GM20000 (cell line): ENCODE results near the gene SPACA9.

Experiments
- DNase-seq: peaks from one replicate; pipeline ENCODE4 v3.0.0; 2012; ENCODE audit warnings: low spot score
- CTCF ChIP-seq: IDR thresholded peaks from 2 replicates; pipeline ENCODE4 v1.5.1; 2012; ENCODE audit warnings: mild to moderate bottlenecking, control low read depth; ENCODE audit errors: extremely low read depth, missing control alignments

SPACA9 gene

GRCh38 chr9:132894346-132894745, 15.6 kb downstream of the SPACA9 start:
- no peak for TF ChIP-seq CTCF
- no peak for DNase-seq

GRCh38 chr9:132894862-132895835, 16.5 kb downstream of the SPACA9 start:
- no peak for TF ChIP-seq CTCF
- DNase-seq, result no peak

- no peak for TF ChIP-seq CTCF
- DNase-seq, result no peak
These were observed 17.6 kb downstream of the SPACA9 start for GRCh38 chr9:132896264-132896663.

- DNase-seq, result no peak
- TF ChIP-seq CTCF, result no peak
These were observed 18.2 kb downstream of the SPACA9 start for GRCh38 chr9:132896906-132897305.

- no peak for TF ChIP-seq CTCF
- DNase-seq, result no peak
These were observed 19.4 kb downstream of the SPACA9 start for GRCh38 chr9:132898051-132898450.

GRCh38 chr9:132901858-132902831, 23.4 kb downstream of the SPACA9 start:
- TF ChIP-seq CTCF, result peak; percentile 66
- peak; percentile 82 for DNase-seq
